WTC11 (cell line): Measurements from ENCODE around the gene FMNL3.

Experiments
- E2F1 ChIP-seq: sonication (generic); formaldehyde crosslinking; IDR thresholded peaks from 2 replicates; pipeline ENCODE4 v1.8.0; 2022; ENCODE audit warnings: mild to moderate bottlenecking, missing genetic modification reagents
- USF2 ChIP-seq: sonication (generic); formaldehyde crosslinking; IDR thresholded peaks from 2 replicates; pipeline ENCODE4 v1.8.1; 2023; ENCODE audit warnings: mild to moderate bottlenecking, missing genetic modification reagents, moderate library complexity

GRCh38 chr12:49669796-49670195 lies 37.4 kb downstream of the FMNL3 start:
- TF ChIP-seq E2F1 (CRISPR knock-in tag) (no peak), USF2 (CRISPR knock-in tag) (no peak)
